Measurements from ENCODE around the gene NEDD8. TPM values are rescaled to one million over a fixed set of nuclear protein-coding genes. Genes with fewer than 3 reads are reported as not detected.

NEDD8 gene
- total RNA-seq, result 132 TPM

DNA sequence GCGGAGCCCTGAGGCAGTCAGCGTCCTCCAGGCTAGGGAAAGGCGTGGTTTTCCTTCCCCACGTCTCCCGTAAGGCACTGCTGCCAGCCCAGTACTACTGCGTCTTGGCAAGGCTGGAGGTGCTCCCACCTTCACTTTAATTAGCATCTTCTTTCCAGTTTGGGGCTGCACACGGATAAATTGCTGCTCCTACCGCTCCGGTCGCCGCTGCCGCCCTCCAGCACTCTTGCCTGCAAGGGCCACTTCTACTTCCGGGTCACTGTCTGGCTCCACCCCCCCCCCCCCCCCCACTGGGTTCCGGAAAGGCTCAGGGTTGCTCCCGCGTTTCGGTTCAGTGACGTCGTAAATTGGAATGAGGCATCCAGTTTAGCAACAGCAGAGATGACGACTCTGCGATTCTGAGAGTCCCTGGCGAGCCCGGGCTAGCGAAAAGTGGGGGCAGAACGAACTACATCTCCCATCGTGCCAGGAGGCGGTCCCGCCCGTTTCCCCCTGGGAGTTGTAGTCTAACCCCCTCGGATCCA lies at the start of gene NEDD8:
TSS of gene NEDD8 (minus strand) at position 247 of the 524 bp plus-strand sequence. CDS start at position 147, 100 bp downstream.
- DNase-seq (ENCODE audit: low spot score), result peak; percentile 96
- intact Hi-C loops (cut with DNase I), result no loop called here
- peak; percentile 95 for ATAC-seq

DNA sequence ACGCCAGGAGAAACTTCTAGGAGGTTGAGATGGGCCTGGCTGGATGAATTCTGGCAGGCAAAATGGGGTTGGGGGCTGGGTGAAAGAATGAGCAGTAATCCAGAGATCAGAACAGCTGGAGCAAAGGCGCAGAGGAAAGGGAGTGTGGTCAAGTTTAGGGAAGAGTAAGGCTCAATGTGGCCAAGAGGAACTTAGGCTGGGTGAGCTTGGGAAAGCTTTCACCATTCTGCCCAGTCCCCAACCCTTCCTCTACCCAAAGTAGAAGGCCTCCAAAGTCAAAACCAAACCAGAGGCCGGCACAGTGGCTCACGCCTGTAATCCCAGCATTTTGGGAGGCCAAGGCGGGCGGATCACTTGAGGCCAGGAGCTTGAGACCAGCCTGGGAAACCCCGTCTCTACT lies 49.5 kb upstream of the NEDD8 start:
- DNase-seq (ENCODE audit: low spot score) (no peak), ATAC-seq (no peak)
- intact Hi-C loops (cut with DNase I), result no loop called here

DNA sequence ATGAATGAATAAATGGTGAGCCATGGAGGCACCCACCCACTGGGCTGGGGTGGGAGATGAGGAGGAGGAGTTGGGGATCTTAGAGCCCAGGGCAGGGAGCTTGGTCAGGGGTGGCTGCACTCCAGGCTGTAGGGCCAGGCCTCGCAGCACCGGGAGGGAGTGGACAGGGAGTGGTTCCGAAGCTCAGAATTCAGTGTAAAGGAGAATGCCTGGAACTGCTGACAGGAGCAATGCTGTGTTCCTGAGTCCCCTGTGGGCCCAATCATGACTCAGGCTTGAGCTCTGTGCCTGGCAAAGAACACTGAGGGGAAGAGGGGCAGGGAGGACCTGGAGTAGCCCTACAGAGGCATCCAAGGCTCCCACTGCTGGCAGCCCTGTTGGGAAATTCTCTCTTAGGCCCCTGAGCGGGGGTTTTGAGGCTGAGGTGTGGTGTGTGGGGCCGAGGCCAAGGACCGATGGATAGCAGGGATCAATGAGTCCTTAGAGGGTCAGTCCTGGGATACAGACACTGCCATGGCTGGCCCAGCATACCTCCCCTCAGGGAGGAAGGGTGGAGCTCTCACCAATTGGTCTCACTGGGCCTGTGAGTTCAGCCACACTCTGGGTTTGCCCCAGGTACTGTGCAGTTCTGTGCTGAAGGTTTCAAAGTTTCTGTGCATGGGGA lies 48.8 kb upstream of the NEDD8 start:
- intact Hi-C loops (cut with DNase I), result no loop called here
- DNase-seq (ENCODE audit: low spot score), result no peak
- peak; percentile 77 for ATAC-seq

DNA sequence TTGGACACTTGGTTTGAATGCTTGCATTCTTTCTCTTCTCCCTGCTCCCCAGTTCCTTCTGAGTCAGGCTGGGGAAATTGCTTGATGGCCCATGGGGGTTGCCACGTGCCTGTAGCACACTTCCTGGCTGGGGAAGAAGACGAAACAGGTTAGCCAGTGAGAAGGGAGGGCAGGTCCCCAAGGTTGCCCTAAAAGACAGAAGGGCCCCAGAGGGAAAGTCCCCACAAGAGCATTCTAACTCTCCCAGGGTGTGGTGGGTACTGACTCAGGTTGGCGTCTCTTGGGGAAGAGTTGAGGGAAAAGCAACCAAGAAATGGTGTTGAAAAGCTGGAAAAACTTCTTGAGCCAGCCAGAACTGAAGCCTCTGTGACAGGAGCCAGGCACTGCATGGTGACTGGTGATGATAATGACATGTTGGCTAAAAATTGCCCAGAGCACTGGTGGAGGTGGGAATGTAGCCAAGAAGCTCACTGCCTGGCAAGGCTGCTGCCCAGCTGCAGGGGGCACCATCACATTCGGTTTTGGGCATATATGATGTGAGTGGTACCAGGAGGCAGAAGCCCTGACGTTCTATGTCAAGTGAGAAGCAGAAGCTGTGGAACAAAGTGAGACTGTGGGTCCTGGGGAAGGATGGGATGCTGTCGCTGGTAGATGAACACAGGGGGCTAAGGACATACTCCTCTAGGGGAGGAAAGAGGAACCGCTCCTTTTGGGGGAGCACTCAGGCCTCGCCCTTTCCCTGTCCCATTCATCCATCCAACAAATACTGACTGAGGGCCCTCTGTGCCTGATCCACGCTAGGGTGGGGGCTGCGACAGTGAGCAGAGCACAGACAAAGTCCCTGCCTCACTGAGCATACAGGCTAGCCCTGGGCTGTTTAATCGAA lies 47.4 kb upstream of the NEDD8 start:
- ATAC-seq, result no peak
- intact Hi-C loops (cut with DNase I), result no loop called here
- no peak for DNase-seq (ENCODE audit: low spot score)

DNA sequence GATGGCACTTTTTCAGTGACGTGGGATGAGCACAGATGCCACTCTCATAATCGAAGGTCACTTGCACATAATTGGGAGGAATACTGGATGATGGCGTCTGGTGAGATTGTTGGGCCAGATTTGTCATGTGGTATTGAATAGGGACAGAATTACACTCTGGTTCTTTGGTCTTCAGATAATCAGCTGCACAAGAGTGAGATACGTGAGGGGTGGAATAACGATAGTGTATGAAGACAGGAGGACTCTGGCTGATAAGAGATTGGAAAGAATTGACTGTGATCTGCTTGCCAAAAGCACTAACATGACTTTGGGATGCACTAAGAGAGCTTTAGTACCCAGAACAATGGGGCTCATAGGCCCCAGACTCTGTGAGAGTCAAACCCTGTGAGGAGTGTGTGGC lies 46.3 kb upstream of the NEDD8 start:
- no peak for ATAC-seq
- DNase-seq (ENCODE audit: low spot score), result no peak
- intact Hi-C loops (cut with DNase I), result no loop called here

DNA sequence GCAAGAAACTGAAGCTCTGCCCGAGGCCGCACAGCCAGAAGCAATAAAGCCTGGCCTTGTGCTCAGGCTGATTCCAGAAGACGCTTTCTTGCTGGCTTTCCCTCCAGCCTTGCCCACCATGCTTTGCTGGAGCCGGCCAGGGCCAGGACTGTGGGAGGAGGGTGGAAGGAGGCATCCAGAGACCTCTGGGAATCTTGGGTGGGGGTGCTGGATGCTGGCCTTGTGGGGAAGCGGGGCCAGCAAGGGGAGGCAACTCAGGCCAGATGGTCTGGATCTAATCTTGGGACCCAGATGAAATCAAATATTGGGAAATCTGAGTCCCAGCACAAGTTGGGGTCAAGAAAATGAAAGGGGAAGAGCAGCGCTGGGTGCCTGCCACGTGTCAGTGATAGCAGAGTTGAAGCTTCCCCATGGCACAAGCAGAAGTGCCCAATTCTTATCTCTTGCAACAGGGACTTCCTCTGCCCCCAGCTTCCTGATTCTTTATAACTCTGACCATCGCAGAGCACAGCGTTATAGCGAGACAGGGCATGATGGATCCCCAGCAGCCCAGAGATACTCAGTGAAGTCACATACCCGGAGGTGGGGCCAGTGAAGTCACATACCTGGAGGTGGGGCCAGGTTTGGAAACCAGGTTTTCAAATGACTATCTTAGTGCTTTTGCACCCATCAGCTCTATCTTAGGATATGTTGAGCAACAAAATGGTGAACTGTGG lies 45.6 kb upstream of the NEDD8 start:
- DNase-seq (ENCODE audit: low spot score) (no peak), ATAC-seq (peak; percentile 31)
- intact Hi-C loops (cut with DNase I), result no loop called here

DNA sequence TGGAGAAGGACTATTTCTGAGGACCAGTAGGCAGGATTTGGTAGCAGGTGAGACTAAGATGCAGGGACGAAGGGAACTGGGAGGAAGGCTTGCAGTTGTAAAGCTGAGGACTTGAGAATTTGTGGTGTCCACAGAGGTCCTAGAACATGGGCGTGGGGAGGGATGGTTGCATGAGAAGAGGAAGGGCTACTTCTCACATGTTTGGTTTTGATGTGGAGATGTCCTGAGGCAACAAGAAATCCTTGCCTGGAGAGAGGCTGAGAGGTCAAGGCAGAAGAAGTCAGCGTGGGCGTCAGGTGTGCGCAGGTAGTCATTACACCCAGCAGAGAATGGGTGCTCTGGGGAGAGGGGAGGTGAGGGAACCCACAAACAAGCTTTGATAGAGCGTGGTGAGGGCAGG lies 44.9 kb upstream of the NEDD8 start:
- intact Hi-C loops (cut with DNase I), result no loop called here
- DNase-seq (ENCODE audit: low spot score) (no peak), ATAC-seq (no peak)

DNA sequence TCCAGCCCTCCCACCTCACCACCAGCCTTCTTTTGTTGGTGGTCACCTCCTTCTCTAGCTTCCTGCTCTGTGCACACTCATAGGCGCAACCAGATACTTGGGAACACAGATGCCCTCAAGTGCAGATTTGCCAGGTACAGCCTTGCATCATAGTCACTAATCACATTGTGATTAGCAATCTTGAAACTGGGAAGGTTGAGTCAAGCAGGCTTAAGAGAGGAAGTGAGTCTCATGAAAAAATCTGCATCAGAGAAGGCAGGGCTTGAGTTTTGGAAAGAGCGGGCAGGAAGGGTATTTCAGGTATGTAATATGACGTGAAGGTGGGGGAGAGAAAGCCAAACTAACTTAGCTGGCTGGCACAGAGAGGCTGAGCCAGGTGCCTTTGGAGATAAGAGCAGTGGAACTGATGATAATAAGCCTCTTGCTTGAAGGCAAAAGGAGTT lies 42.0 kb upstream of the NEDD8 start:
- DNase-seq (ENCODE audit: low spot score) (no peak), ATAC-seq (no peak)
- intact Hi-C loops (cut with DNase I), result no loop called here

DNA sequence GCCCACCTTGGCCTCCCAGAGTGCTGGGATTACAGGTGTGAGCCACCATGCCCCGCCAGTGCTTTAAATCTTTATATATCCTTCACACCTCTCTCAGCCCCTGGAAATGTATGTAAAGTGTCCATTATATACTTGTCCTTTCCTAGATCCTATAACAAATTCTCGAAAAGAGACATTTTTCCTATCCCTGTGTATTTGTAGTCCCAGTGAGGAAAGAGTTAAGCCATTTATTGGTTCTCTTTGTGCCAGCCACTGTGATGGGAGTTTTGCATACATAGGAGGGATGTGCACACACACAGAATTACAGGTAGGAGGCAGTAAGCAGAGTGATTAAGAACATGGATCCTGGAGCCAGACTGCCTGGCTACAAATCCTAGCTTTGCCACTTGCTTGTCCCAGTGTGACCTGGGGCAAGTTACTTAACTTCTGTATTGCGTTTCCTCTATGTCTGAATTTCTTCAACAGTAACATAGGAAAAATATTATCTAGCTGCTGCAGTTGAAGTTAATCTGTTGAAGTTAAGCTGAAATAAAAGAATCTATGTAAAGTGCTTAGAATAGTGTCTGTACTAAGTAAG lies 41.3 kb upstream of the NEDD8 start:
- DNase-seq (ENCODE audit: low spot score), result no peak
- intact Hi-C loops (cut with DNase I), result no loop called here
- no peak for ATAC-seq

DNA sequence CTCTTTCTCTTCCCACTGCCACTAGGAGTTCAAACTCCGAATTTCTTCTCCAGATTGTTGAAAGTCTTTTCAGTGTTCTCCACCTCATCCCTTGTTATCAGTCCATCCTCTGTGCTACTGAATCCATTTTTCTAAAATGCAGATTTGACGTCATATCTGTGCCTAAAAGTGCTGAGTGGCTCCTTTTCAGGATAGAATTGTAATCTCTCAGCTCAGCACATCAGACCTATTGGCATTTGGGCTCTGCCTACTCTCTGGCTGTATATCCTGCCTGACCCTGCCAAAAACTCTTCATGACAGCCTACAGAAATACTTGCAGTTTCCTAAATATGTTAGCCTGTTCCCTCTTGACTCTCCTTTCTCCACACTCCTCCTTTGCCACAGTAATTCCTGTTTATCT lies 40.3 kb upstream of the NEDD8 start:
- intact Hi-C loops (cut with DNase I), result no loop called here
- DNase-seq (ENCODE audit: low spot score) (no peak), ATAC-seq (no peak)

DNA sequence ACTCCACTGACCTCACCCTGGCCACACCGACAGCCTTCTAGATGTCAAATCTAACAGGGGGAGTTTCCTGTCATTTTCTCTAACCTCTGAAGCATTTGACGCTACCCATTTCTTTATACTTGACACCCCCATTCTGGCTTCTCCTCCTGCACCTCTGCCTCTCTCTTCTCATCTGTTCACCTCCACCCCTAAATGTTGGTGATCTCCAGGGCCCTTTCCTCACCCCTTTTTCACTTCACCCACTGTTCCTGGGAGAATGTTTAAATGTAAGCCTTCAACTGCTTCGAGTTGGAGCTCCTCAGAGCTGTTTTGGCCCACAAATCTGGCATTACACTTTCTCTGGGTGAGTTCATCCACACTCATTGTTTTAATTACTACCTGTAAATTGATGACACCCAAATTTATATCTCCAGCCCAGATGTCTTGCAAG lies 39.7 kb upstream of the NEDD8 start:
- DNase-seq (ENCODE audit: low spot score), result no peak
- intact Hi-C loops (cut with DNase I), result no loop called here
- no peak for ATAC-seq

DNA sequence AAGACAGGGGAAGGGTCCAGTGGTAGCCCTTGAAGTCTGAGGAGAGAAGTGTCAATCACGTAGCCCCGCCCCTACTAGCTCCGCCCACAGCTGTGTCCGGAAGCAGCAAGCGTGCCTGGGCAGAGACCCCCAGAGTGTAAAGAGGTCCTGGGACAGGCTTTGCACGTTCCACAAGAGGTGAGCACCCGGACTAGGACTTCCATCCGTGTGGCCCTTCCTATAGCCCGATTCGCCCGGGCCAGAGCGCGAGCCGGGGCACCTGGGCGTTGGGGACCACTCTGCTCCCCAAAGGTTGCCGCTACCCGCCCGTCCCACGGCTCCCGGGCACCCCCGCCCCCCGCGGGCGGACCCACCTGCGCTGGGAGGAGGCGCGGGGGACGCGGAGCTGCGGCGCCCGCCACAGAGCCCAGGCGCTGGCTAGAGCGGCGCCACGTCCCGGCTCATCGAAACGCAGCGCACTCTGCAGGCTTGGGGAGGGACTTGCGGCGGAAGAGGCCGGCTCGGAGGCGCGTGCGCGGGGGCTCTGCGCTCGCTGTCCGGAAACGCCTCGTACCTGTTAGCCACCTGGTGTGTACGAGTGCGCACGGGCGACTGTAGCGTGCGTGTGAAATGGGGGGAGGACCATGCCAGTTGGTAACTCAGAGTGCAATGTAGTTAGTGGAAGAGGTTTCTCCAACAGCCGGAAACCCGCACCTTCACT lies 39.1 kb upstream of the NEDD8 start, which contains the start of gene RABGGTA:
TSS of gene RABGGTA (minus strand) at position 464 of the 700 bp plus-strand sequence. CDS start 482 bp downstream, outside the sequence.
- peak; percentile 95 for ATAC-seq
- intact Hi-C loops (cut with DNase I), result no loop called here
- DNase-seq (ENCODE audit: low spot score), result peak; percentile 91

DNA sequence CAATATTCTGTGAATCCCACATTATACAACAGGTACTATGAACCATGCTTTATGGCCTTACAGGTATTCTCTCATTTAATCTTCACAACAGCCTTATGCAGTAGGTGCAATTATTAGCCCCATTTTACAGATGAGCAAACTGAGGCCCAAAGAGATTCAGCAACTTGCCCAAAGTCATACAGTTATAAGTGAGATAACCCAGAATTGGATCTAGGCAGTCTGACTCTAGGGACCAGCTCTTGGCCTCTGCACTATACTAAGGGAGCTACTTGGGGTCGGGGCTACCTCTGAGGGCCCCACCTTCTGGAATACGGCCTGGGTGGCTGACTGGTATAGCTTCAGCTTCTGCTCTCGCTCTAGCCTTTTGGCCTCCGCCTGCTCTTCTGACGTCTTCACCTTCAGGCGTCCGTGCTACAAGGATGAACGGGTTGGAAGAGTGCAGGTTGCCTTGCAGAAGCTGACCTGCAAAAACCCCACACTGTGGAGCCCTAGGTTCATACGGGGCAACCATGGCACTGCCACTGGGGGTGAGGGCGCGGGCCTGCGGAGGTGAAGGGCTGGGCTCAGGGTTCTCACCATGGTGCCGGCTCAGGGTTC lies 38.5 kb upstream of the NEDD8 start:
- ATAC-seq, result peak; percentile 3
- intact Hi-C loops (cut with DNase I), result no loop called here
- no peak for DNase-seq (ENCODE audit: low spot score)

DNA sequence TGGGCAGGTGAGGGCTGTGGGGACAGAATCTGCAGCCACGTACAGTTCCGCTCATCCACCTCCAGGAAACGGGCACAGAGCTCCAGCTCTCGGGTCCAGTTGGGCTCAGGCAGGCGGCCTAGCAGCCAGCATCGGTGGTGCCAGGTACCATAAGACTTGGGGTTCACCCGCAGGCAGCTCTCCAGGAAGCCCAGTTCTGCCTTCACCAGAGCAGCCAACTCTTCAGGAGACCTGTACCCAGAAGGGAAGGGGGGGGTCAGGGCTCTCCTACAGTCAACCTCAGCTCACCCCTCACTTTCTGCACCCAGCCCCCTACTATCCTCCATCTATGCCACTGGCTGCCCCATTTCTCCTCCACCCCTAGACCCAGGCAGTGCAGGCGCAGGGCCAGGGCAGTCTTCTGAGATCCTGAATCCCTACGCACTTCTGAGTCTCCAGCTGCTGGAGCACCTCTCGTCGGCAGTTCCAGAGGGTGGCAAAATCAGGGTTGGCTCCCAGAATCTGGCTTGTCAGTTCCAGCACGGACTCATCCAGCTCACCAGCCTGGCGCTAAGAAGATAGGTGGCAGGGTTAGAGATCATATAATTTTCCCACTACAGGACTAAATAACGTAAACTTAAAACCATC lies 37.9 kb upstream of the NEDD8 start:
- intact Hi-C loops (cut with DNase I), result no loop called here
- no peak for DNase-seq (ENCODE audit: low spot score)
- no peak for ATAC-seq

DNA sequence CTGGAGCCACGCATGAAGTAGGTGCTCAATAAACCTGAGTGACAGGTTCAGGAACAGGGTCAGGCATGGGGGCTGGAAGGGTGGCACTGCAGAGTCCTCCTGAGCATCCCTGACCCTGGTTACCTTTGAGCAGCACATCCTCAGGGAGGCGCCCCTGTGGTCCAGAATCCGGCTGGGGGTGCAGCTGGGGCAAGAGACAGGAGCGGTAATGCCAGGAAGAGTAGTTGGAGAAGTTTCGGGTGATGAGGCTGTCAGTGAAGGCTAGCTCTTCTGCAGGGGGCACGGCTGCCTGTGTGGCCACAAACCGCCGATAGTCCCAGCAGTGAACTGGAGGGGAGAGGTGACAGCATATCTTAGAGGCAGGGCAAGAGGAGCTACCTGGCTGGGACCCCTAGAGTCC lies 37.2 kb upstream of the NEDD8 start:
- ATAC-seq, result no peak
- DNase-seq (ENCODE audit: low spot score), result no peak
- intact Hi-C loops (cut with DNase I), result no loop called here

DNA sequence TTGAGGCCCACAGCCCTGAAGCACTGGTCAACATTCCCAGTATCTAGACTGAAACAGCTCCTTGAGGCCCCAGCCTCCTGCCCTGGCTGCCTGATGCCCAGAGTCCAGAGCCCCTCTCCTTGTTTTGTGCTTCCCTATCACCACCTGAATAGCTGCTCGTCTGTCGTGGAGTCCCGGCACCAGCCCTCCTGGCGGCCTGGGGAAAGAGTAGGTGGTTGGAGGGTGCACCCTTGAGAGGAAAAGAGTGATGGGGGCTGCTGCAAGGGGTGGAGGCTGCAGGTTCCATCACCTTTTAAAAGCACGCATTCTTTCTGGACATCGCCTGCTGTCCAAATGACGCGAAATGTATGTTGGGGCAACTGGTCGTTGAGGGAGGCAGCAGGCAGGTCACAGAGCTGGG lies 36.1 kb upstream of the NEDD8 start:
- intact Hi-C loops (cut with DNase I), result no loop called here
- DNase-seq (ENCODE audit: low spot score) (no peak), ATAC-seq (no peak)

DNA sequence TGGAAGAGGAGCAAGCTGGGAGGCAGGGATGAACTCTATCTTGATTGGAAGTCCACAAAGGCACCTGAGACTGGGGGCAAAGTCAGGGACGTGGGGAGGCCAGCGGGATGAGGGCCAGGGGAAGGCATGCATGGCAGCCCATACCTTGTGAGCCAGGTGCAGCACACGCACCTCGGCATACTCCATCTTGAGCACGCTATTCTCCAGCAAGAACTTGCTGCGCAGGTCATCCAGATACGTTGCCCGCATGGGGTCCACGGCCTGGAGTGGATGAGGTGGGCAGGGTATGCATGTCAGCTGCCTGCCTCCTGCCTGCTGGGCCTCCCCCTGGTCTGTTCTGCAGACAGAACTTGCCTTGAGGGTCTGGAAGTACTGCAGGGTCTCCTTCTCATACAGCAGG lies 35.3 kb upstream of the NEDD8 start:
- intact Hi-C loops (cut with DNase I), result no loop called here
- ATAC-seq (no peak), DNase-seq (ENCODE audit: low spot score) (no peak)
